ENCODE measurements around the gene PRKG1. TPM values are rescaled to one million over a fixed set of nuclear protein-coding genes. Genes with fewer than 3 reads are reported as not detected.

The PRKG1 gene
- total RNA-seq, 2 donors from 2014 or later = 1.3 to 2.7 TPM

DNA sequence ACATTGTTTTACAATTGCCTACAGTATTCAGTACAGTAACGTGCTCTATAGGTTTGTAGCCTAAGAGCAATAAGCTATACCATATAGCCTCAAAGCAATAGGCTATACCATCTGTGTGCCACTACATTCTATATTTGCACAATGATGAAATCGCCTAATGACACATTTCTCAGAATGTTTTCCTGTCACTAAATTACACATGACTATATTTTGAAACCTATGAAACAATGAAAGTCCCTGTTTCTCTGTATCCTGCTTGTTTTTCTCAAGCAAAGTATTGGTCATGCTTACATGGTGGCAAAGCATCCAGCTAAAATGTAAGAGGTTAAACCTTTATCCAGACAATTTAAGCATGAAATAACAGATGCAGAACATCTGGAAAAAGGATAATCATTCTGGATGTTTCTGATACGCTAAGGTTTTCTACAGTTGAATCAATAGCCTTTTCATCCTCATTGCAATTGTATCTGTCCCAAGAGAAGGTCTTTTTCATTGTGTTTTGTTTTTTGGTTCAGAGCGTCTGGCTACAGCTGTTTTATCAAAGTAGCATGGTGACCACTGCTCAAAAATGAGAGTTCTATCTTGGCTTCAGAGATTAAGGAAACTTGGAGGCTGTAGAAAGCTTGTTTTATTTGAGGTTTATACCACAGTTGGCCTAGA, 543.4 kb downstream of the PRKG1 start:
- 95 to 97% methylated on average over 3 to 4 of the region's 4 CpGs for WGBS, 2 experiments (ENCODE audit: insufficient coverage in 1 of 2, insufficient read length in 1 of 2)
- Histone ChIP-seq H3K27me3 (ENCODE audit: control insufficient read depth, insufficient read depth, low read length, poor library complexity, severe bottlenecking) (no peaks in the 10 kb centered on the region), H3K27ac (ENCODE audit: low read depth, low read length) (no peak overlapping the region), H3K36me3 (ENCODE audit: control insufficient read depth, insufficient read depth, low read length) (no peaks in the 10 kb centered on the region), H3K4me3 (ENCODE audit: low read length) (no peak overlapping the region), H3K9me3 (ENCODE audit: control insufficient read depth, low read length) (no peaks in the 10 kb centered on the region), H3K9ac (ENCODE audit: extremely low read depth, low read length, poor library complexity, severe bottlenecking) (no peak overlapping the region), H3K4me1 (ENCODE audit: control insufficient read depth, insufficient read depth, low read length) (peaks cover 3% of the 10 kb centered on the region)
- no peaks in the 10 kb centered on the region for H3K36me3 Mint-ChIP-seq (ENCODE audit: low read depth)
- DNase-seq = no peak
- no peak overlapping the region for H3K4me3 Mint-ChIP-seq
- no peaks in the 10 kb centered on the region for H3K27me3 Mint-ChIP-seq (ENCODE audit: insufficient read depth)
- H3K9me3 Mint-ChIP-seq = no peaks in the 10 kb centered on the region
- peaks cover 7% of the 10 kb centered on the region for H3K4me1 Mint-ChIP-seq
- H3K27ac Mint-ChIP-seq = no peak overlapping the region
- TF ChIP-seq, protein P1, sequence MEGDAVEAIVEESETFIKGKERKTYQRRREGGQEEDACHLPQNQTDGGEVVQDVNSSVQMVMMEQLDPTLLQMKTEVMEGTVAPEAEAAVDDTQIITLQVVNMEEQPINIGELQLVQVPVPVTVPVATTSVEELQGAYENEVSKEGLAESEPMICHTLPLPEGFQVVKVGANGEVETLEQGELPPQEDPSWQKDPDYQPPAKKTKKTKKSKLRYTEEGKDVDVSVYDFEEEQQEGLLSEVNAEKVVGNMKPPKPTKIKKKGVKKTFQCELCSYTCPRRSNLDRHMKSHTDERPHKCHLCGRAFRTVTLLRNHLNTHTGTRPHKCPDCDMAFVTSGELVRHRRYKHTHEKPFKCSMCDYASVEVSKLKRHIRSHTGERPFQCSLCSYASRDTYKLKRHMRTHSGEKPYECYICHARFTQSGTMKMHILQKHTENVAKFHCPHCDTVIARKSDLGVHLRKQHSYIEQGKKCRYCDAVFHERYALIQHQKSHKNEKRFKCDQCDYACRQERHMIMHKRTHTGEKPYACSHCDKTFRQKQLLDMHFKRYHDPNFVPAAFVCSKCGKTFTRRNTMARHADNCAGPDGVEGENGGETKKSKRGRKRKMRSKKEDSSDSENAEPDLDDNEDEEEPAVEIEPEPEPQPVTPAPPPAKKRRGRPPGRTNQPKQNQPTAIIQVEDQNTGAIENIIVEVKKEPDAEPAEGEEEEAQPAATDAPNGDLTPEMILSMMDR (conservative IDR thresholded peaks at IDR 0.05) = no peak

DNA sequence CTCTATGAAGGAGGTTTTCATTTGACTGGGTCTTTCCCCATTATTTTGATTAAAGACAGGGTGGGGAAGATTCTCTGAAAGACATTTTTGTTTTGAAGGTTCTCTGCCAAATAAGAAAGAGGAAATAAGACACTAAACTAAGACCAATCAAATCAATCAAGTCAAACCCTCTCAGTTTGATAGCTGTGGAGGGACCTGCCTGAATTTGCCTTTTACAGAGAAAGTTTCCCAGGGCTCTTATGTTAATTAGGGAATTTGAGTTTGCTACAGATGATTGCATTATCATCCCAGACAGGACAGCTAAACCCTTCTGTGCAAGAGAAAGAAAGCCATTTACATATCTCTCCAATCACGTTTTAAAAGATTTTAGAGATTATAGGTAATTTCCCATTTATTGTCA, 545.1 kb downstream of the PRKG1 start:
- no peak overlapping the region for H3K4me3 ChIP-seq (ENCODE audit: low read length)
- Mint-ChIP-seq H3K9me3 (no peaks in the 10 kb centered on the region), H3K36me3 (ENCODE audit: low read depth) (no peaks in the 10 kb centered on the region), H3K4me1 (peaks cover 8% of the 10 kb centered on the region), H3K27ac (no peak overlapping the region), H3K27me3 (ENCODE audit: insufficient read depth) (no peaks in the 10 kb centered on the region), H3K4me3 (no peak overlapping the region)
- DNase-seq = no peak
- TF ChIP-seq, protein P1 (conservative IDR thresholded peaks at IDR 0.05) = no peak
- H3K9me3 ChIP-seq (ENCODE audit: control insufficient read depth, low read length) = no peaks in the 10 kb centered on the region
- no peak overlapping the region for H3K9ac ChIP-seq (ENCODE audit: extremely low read depth, low read length, poor library complexity, severe bottlenecking)
- H3K27me3 ChIP-seq (ENCODE audit: control insufficient read depth, insufficient read depth, low read length, poor library complexity, severe bottlenecking) = no peaks in the 10 kb centered on the region
- no CpG with 5 or more reads among the region's 1 CpG for WGBS, 2 experiments (ENCODE audit: insufficient coverage in 1 of 2, insufficient read length in 1 of 2)
- peaks cover 3% of the 10 kb centered on the region for H3K4me1 ChIP-seq (ENCODE audit: control insufficient read depth, insufficient read depth, low read length)
- no peaks in the 10 kb centered on the region for H3K36me3 ChIP-seq (ENCODE audit: control insufficient read depth, insufficient read depth, low read length)
- no peak overlapping the region for H3K27ac ChIP-seq (ENCODE audit: low read depth, low read length)

DNA sequence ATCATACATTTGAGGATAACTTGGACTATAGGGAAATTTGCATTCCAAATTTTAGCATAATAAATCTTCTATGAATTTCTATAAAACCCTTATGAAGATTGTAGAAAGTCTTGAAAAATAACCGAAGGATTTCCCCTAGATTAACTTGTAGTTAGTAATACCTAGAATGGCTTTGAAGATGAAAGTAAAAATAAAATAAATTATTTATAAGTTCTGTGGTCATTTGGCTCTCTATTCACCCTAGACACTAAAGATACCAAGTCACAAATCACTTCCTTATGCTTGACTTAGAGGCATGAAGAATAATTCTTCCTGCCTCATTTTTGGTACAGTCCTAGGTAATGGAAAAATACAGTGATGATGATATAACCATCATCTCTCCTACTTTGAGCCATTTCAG, 545.8 kb downstream of the PRKG1 start:
- TF ChIP-seq, protein P1 (conservative IDR thresholded peaks at IDR 0.05) = no peak
- Histone ChIP-seq H3K9ac (ENCODE audit: extremely low read depth, low read length, poor library complexity, severe bottlenecking) (no peak overlapping the region), H3K4me1 (ENCODE audit: control insufficient read depth, insufficient read depth, low read length) (peaks cover 3% of the 10 kb centered on the region), H3K27me3 (ENCODE audit: control insufficient read depth, insufficient read depth, low read length, poor library complexity, severe bottlenecking) (no peaks in the 10 kb centered on the region), H3K9me3 (ENCODE audit: control insufficient read depth, low read length) (no peaks in the 10 kb centered on the region), H3K4me3 (ENCODE audit: low read length) (no peak overlapping the region), H3K36me3 (ENCODE audit: control insufficient read depth, insufficient read depth, low read length) (no peaks in the 10 kb centered on the region), H3K27ac (ENCODE audit: low read depth, low read length) (no peak overlapping the region)
- H3K27ac Mint-ChIP-seq = no peak overlapping the region
- no peaks in the 10 kb centered on the region for H3K36me3 Mint-ChIP-seq (ENCODE audit: low read depth)
- H3K4me1 Mint-ChIP-seq = peaks cover 9% of the 10 kb centered on the region
- H3K27me3 Mint-ChIP-seq (ENCODE audit: insufficient read depth) = no peaks in the 10 kb centered on the region
- DNase-seq = no peak
- no peaks in the 10 kb centered on the region for H3K9me3 Mint-ChIP-seq
- H3K4me3 Mint-ChIP-seq = no peak overlapping the region
- no CpG with 5 or more reads among the region's 1 CpG for WGBS, 2 experiments (ENCODE audit: insufficient coverage in 1 of 2, insufficient read length in 1 of 2)
